SK-N-SH (cell line): ENCODE data around the gene BBX. TPM values are rescaled to one million over a fixed set of nuclear protein-coding genes. Genes with fewer than 3 reads are reported as not detected.

Experiments used
- CTCF ChIA-PET: fragments of 300-600, 350-600 bp; formaldehyde crosslinking; extraction: SDS; loops from one replicate; lab custom pipeline; 2021; lab: Yijun Ruan, JAX
- POLR2A ChIA-PET: fragments of 350-600 bp; sonication (Branson Sonifier 250); formaldehyde crosslinking; extraction: SDS; loops from one replicate; lab custom pipeline; 2020; ENCODE audit warnings: antibody characterized with exemption, inconsistent platforms; lab: Yijun Ruan, JAX
- DNase-seq: peaks from one replicate; pipeline ENCODE4 v3.0.0; 2012
- H2AFZ ChIP-seq: fragments of 200-600 bp; sonication (generic); 2 replicates; pipeline ENCODE4 v1.8.1; 2016; ENCODE audit warnings: antibody characterized with exemption, mild to moderate bottlenecking, low read depth
- H3F3A ChIP-seq: fragments of 200-600 bp; sonication (generic); replicated peaks from 2 replicates; pipeline ENCODE3; 2016; ENCODE audit warnings: antibody characterized with exemption, mild to moderate bottlenecking; ENCODE audit not compliant: insufficient read depth
- H3K27ac ChIP-seq, 2 experiments: fragments of 200-500 bp in 1 of 2; fragments of 200-600 bp in 1 of 2; sonication (Bioruptor generic) in 1 of 2; sonication (generic), shearing (Covaris generic) in 1 of 2; 2 replicates each; pipeline versions ENCODE4 v1.5.1 to v1.6.1; 2014 to 2016; ENCODE audit warnings: low read depth in 2 of 2, inconsistent platforms in 1 of 2, low read length in 1 of 2, mild to moderate bottlenecking in 1 of 2, mixed read lengths in 1 of 2
- H3K27me3 ChIP-seq: fragments of 200-600 bp; sonication (generic), shearing (Covaris generic); 2 replicates; pipeline ENCODE4 v1.6.1; 2016; ENCODE audit warnings: mixed run types; ENCODE audit not compliant: insufficient read depth
- H3K36me3 ChIP-seq, 2 experiments: fragments of 200-500 bp in 1 of 2; fragments of 200-600 bp in 1 of 2; sonication (Bioruptor generic) in 1 of 2; sonication (generic) in 1 of 2; replicated peaks in 1 of 2; 2 replicates each; pipeline versions ENCODE3 to v1.5.1; 2014 to 2016; ENCODE audit warnings: low read length in 1 of 2, mild to moderate bottlenecking in 1 of 2; ENCODE audit not compliant: insufficient read depth in 2 of 2, control insufficient read depth in 1 of 2
- H3K4me1 ChIP-seq, 2 experiments: fragments of 200-500 bp in 1 of 2; fragments of 200-600 bp in 1 of 2; sonication (Bioruptor generic) in 1 of 2; sonication (generic), shearing (Covaris generic) in 1 of 2; 2 replicates each; pipeline versions ENCODE4 v1.5.1 to v1.6.1; 2014 to 2016; ENCODE audit warnings: low read depth in 1 of 2, low read length in 1 of 2, mixed run types in 1 of 2; ENCODE audit not compliant: insufficient read depth in 2 of 2, control insufficient read depth in 1 of 2
- H3K4me2 ChIP-seq: fragments of 200-600 bp; sonication (generic), shearing (Covaris generic); 2 replicates; pipeline ENCODE4 v1.6.1; 2017; ENCODE audit warnings: mixed run types
- H3K4me3 ChIP-seq, 2 experiments: fragments of 200-500 bp in 1 of 2; fragments of 200-600 bp in 1 of 2; sonication (Bioruptor generic) in 1 of 2; sonication (generic), shearing (Covaris generic) in 1 of 2; 2 replicates each; pipeline versions ENCODE4 v1.5.1 to v1.8.1; 2014 to 2016; ENCODE audit warnings: low read depth in 2 of 2, inconsistent platforms in 1 of 2, low read length in 1 of 2, mild to moderate bottlenecking in 1 of 2, mixed read lengths in 1 of 2, moderate library complexity in 1 of 2
- H3K79me2 ChIP-seq: fragments of 200-600 bp; sonication (generic); 2 replicates; pipeline ENCODE4 v1.8.1; 2017; ENCODE audit warnings: mild to moderate bottlenecking; ENCODE audit not compliant: insufficient read depth
- H3K9ac ChIP-seq: fragments of 200-600 bp; sonication (generic); 2 replicates; pipeline ENCODE4 v1.6.1; 2017; ENCODE audit warnings: mixed run types
- H3K9me2 ChIP-seq: fragments of 200-600 bp; sonication (generic); 2 replicates; pipeline ENCODE4 v1.6.1; 2017; ENCODE audit warnings: mixed run types
- H3K9me3 ChIP-seq: fragments of 200-600 bp; sonication (generic); 2 replicates; pipeline ENCODE4 v1.6.1; 2017; ENCODE audit warnings: mixed run types, mild to moderate bottlenecking, moderate library complexity
- H4K20me1 ChIP-seq: fragments of 200-600 bp; sonication (generic); 2 replicates; pipeline ENCODE4 v1.6.1; 2017; ENCODE audit warnings: mild to moderate bottlenecking, mixed run types; ENCODE audit not compliant: insufficient read depth
- CHD2 ChIP-seq: fragments of 150-350 bp; IDR thresholded peaks from 2 replicates; pipeline ENCODE4 v1.6.1; 2018; ENCODE audit warnings: low read length; ENCODE audit not compliant: partially characterized antibody
- ELF1 ChIP-seq: IDR thresholded peaks from 2 replicates; pipeline ENCODE4 v1.4.0; 2012
- EZH2phosphoT487 ChIP-seq: fragments of 200-600 bp; sonication (generic); IDR thresholded peaks from 2 replicates; pipeline ENCODE4 v1.6.1; 2017; ENCODE audit warnings: low read depth, mixed run types, mild to moderate bottlenecking, antibody characterized with exemption, moderate library complexity, borderline replicate concordance
- FOXJ3 ChIP-seq: sonication (generic); formaldehyde crosslinking; IDR thresholded peaks from 2 replicates; pipeline ENCODE4 v1.5.1; 2020; ENCODE audit warnings: mild to moderate bottlenecking, missing genetic modification reagents
- GABPA ChIP-seq: IDR thresholded peaks from 2 replicates; pipeline ENCODE4 v1.4.0; 2012; ENCODE audit warnings: low read depth, mild to moderate bottlenecking
- JUND ChIP-seq: IDR thresholded peaks from 2 replicates; pipeline ENCODE4 v1.4.0; 2012
- MAX ChIP-seq: IDR thresholded peaks from 2 replicates; pipeline ENCODE4 v1.4.0; 2012; ENCODE audit warnings: low read depth
- MXI1 ChIP-seq: IDR thresholded peaks from 2 replicates; pipeline ENCODE4 v1.6.1; 2012; ENCODE audit warnings: mild to moderate bottlenecking, low read depth, low read length, improper control_type of control experiment
- NRF1 ChIP-seq: IDR thresholded peaks from 2 replicates; pipeline ENCODE4 v1.6.1; 2012; ENCODE audit warnings: low read depth, mild to moderate bottlenecking, low read length
- POLR2AphosphoS5 ChIP-seq: IDR thresholded peaks from 2 replicates; pipeline ENCODE4 v1.6.1; 2012; ENCODE audit warnings: low read depth, low read length
- RAD21 ChIP-seq: IDR thresholded peaks from 2 replicates; pipeline ENCODE4 v1.6.1; 2012; ENCODE audit warnings: mild to moderate bottlenecking, low read length
- RCOR1 ChIP-seq: fragments of 150-350 bp; IDR thresholded peaks from 2 replicates; pipeline ENCODE4 v1.6.1; 2017; ENCODE audit warnings: antibody characterized with exemption, low read length
- REST ChIP-seq: IDR thresholded peaks from 2 replicates; pipeline ENCODE4 v1.6.1; 2012; ENCODE audit warnings: mild to moderate bottlenecking, low read depth, low read length, moderate library complexity
- TAF1 ChIP-seq: IDR thresholded peaks from 2 replicates; pipeline ENCODE4 v1.6.1; 2012; ENCODE audit warnings: low read depth, mild to moderate bottlenecking, low read length, moderate library complexity, borderline replicate concordance
- TCF12 ChIP-seq: IDR thresholded peaks from 2 replicates; pipeline ENCODE4 v1.4.0; 2012
- TEAD4 ChIP-seq: IDR thresholded peaks from 2 replicates; pipeline ENCODE4 v1.4.0; 2012; ENCODE audit warnings: mild to moderate bottlenecking, borderline replicate concordance; ENCODE audit not compliant: insufficient read depth
- USF1 ChIP-seq: IDR thresholded peaks from 2 replicates; pipeline ENCODE4 v1.4.0; 2012; ENCODE audit warnings: low read depth, borderline replicate concordance
- USF2 ChIP-seq: fragments of 150-350 bp; IDR thresholded peaks from 2 replicates; pipeline ENCODE4 v1.6.1; 2017; ENCODE audit warnings: antibody characterized with exemption, low read length, low read depth, borderline replicate concordance
- YY1 ChIP-seq: IDR thresholded peaks from 2 replicates; pipeline ENCODE4 v1.4.0; 2012; ENCODE audit warnings: low read depth, mild to moderate bottlenecking
- ZBTB33 ChIP-seq: IDR thresholded peaks from 2 replicates; pipeline ENCODE4 v1.4.0; 2012; ENCODE audit warnings: low read depth, borderline replicate concordance
- WGBS: methylation state at CpG from one replicate; pipeline ENCODE4 v1.1.6; 2017; ENCODE audit warnings: low lambda C conversion rate; 5-methylcytosine and 5-hydroxymethylcytosine counted together
- polyA plus RNA-seq, 3 experiments: library from polyadenylated mRNA; depleted of rRNA; stranded (reverse); fragments of >200 nt; gene quantifications; 2 replicates each; pipeline ENCODE4 v1.2.3, GENCODE V29; 2012

BBX gene
- polyA plus RNA-seq, 1 of the 3 experiments (the other 2 are of a cell fraction) = 14.2 TPM

GRCh38 chr3:107689355-107689754 is 166.6 kb downstream of the BBX start:
- DNase-seq = no peak
- H3K9me3 ChIP-seq = no peaks in the 10 kb centered on the region
- no peak for TF ChIP-seq CHD2
- no peak for TF ChIP-seq GABPA
- no peak for TF ChIP-seq FOXJ3 (CRISPR knock-in tag)
- no peak for TF ChIP-seq YY1
- TF ChIP-seq TEAD4 = no peak
- TF ChIP-seq RCOR1 = no peak
- no peak for TF ChIP-seq MAX
- no peak for TF ChIP-seq NRF1
- no peak for TF ChIP-seq MXI1
- no peak for TF ChIP-seq USF1
- no peak for TF ChIP-seq TAF1
- no peak for TF ChIP-seq JUND
- no peak for TF ChIP-seq ELF1
- TF ChIP-seq EZH2phosphoT487 = no peak
- TF ChIP-seq REST = no peak
- TF ChIP-seq USF2 = no peak
- no peak for TF ChIP-seq RAD21
- no peak for TF ChIP-seq TCF12
- no peak for TF ChIP-seq ZBTB33
- TF ChIP-seq POLR2AphosphoS5 = no peak
- TF ChIP-seq, all 33 proteins: peak for 0
- no peak overlapping the region for H3K4me2 ChIP-seq
- H3K4me3 ChIP-seq = no peak overlapping the region
- no peaks in the 10 kb centered on the region for H3K36me3 ChIP-seq
- WGBS = 86% methylated on average over 6 of the region's 6 CpGs
- no peaks in the 10 kb centered on the region for H3K9me2 ChIP-seq
- H4K20me1 ChIP-seq = no peaks in the 10 kb centered on the region
- H3K9ac ChIP-seq = no peak overlapping the region
- no peaks in the 10 kb centered on the region for H3K79me2 ChIP-seq
- peaks cover 0 to 8% of the 10 kb centered on the region in 2 experiments; a peak in 3 of 4 replicates for H3K4me1 ChIP-seq
- ChIA-PET CTCF (interaction anchor here (0.9 to 5.9 kb wide), 18 partner anchors 8 to 788 kb away, joined by 3 to 64 read pairs (median 4); no protein-coding TSS in a partner anchor), POLR2A (no interaction called here)
- H3K27ac ChIP-seq = no peak overlapping the region
- H3F3A ChIP-seq = peaks cover 5% of the 10 kb centered on the region
- no peak overlapping the region for H2AFZ ChIP-seq
- H3K27me3 ChIP-seq = no peaks in the 10 kb centered on the region
